NCI-H1105 (cell line): ENCODE data around the gene EPB41L3.
"Not testable (repeated sequence)": the region's sequence is repeated elsewhere in the genome, so short reads cannot be mapped to it uniquely, and the experiment has no call there.

Experiments
- DNase-seq: peaks from one replicate; lab custom pipeline; 2025; lab: John Stamatoyannopoulos, UW

The EPB41L3 gene

DNA sequence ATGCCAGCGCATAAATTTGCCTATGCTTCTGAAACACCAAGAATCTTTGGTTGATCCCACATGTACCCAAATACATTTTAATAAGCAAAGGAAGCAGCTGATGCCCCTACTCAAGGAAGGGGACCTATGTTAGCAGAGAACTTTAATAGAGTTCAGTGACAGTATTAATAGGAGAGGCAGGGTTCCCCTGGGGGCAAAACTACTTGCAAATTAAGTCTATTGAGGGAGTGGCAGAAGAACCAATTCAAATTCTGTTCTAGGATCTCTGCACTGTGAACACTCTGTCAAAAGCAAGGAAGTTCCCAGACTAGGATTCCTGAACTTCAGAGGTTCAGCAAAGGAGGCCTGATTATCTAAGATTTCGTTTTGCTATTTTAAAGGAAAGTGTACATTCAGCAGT lies 47.5 kb downstream of the EPB41L3 start:
- no peak for DNase-seq

DNA sequence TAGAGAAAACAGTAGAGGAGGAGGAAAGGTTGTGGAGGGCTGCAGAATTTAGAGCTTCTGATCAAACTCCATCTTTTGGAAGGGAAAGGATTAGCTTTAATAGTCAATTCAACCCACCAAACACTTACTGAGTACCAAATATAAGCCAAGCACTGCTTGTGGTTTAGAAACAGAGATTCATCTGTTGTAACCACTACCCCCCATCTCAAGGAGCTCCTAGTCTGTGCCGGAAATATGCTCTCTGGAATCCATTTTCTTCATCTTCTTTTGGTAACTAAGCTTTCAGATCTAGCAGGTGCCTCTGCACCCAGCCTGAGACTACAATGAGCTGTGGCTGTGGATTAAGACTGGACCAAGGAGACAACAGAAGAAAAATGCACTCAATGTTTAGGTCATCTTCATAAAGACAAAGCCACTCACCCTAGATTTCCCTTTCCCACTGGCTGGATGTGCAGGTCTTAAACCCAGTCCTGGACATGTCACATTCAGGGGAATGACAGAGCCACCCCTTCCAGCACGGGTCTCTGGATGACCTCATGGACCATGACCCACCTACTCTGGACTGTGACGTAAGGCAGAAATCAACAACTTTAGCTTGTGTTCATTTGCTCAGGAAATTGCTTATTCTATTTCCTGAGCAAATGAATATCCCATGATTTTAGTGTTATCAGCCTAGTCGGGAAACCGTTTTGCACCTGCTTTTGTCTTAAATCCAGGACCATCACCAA lies 52.9 kb downstream of the EPB41L3 start:
- DNase-seq, result no peak

DNA sequence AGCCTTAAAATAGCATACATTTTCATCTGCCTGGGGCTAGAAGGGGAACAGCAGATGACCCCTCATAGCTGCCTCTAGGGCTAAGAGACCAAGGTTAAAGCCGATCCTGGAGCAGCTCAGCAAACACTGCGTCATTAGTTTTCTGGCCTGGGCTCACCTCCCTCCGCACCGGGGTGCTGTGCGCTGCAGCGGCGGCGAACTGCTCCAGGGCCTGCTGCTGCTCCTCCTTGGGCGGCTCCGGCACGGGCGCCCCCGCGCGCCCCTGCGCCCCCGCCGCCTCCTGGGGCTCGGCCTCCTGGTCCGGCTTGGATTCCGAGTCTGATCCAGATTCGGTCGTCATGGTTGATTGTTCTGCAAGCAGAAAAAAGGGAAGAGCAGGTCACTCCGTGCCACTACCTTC lies 55.0 kb downstream of the EPB41L3 start:
- DNase-seq, result no peak

DNA sequence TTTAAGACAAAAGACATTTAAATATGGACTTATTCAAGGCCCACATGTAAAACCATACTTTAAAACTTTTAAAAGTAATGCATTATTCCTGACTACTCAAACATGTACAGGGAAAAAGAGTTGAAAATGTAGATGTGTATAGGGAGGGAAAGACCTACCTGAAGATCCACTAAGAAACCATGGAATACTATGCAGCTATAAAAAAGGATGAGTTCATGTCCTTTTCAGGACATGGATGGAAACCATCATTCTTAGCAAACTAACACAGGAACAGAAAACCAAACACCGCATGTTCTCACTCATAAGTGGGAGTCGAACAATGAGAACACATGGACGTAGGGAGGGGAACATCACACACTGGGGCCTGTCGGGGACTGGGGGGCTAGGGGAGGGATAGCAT lies 55.8 kb downstream of the EPB41L3 start:
- DNase-seq, result not testable (repeated sequence)

DNA sequence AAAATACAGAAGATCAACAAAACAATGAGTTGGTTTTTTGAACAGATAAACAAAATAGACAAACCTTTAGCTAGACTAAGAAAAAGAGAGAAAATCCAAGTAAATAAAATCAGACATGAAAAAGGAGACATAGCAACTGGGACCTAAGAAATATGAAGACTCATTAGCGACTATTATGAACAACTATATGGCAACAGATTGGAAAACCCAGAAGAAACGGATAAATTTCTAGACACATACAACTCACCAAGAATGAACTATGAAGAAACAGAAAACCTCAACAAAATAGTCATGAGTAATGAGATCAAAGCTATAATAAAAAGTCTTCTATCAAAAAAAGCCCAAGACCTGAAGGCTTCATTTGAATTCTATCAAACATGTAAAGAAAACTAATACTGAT lies 59.3 kb downstream of the EPB41L3 start:
- DNase-seq, result no peak

DNA sequence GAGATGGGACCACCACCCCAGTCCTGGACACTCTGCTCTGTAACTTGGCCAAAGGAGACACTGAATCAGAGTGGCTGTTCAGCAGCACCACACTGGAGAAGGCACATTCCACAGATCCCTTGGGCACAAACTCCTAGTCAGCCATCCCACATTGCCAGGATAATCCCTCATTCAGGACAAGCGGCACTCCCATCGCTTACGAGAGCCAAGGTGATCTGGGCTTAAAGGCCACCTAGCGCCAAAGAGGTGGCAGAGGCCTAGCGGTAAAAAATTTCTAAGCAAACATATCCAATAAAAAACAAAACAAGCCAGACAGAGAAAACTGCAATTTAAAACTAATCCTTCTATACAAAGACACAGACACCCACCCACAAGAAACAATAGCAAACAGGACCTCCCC lies 62.2 kb downstream of the EPB41L3 start:
- DNase-seq, result no peak

DNA sequence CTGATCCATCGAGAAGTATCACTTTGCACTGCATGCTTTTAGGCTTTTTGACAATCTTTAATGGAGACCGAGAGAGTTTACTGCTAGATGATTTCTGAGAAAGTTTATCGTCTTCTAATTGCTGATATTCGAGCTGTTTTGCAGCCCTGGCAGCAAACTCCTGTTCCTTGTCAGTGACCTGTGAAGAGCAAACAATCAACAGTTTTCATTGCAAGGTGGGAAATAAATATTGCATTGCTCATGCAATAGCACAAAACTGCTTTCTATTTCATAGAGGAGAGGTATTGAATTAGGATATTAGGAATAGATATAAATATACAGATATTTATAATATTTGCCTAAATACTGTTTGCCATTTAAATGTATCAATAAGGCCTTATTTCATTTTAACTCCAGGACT lies 65.5 kb downstream of the EPB41L3 start:
- no peak for DNase-seq

DNA sequence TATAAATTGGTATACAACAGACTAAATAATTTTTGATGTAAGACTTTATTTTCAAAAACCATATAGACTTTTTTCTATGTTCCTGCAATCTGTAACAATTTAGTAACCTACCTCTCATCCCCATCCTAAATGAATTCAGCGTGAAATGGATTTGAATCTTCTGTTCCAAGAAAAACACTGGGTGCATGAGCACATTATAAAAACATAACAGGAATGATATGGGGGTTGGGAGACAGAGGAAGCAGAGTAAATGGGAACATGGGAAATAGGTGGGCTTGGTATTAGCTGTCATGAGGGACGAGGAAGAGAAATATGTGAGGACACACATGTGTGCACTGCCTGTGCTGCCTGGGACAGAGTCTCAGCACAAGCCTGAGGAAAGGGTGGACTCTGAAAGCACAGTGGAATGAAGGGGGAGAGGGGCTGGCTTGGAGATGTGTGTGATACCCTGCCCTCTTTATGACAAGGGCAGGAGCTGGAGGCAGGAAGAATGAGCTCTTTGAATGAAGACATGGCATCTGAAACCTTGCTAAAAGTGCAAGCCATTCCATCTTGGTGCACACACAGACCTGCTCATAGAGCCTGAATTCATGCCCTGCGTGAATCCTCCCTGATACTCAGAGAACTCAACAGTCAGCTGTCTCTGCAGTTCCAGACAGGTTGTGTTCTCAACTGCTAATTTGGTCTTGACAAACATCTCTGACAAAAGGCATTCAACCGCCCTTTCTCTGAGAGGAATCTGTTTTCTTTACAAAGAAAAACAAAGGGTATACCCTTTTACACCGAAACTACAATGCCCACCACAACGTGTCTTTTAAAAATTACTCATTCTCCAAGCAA lies 66.6 kb downstream of the EPB41L3 start:
- DNase-seq, result no peak

DNA sequence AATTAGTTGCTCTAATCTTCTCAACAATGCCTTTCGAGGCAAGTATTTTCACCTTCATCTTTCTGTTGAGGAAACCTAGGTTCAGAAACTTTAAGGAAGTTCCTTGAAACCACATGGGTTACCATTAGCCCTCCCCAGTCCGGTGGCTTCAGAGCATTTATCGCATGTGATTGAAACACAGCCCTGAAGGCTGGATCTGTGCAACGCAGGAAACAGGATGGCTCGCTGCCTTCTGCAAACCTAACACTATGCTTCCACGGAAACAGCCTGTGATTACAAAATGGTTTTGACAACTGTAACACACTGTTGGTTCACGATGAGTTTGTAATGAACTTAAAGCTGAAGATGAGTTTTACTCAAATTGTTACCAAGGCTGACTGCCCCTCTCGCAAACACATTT lies 68.5 kb downstream of the EPB41L3 start:
- DNase-seq, result no peak

DNA sequence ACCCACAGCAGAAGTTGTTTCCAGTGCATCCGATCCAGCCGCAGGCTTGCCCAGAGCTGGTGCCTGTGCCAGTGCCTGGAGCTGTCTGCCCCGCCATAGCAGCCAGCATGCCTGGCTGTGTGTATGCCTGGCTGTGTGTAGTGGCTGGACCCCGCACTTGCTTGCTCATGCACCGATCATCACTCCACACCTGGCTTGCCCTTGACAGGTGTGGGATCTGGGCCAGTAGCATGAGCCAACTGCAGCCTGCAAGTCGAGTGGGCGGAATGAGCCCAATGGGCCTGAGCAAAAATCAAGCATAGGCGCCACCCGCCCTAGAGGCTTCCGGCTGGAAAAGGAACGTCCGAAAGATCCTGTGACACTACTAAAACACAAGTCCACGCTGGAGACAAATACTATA lies 74.5 kb downstream of the EPB41L3 start:
- no peak for DNase-seq

DNA sequence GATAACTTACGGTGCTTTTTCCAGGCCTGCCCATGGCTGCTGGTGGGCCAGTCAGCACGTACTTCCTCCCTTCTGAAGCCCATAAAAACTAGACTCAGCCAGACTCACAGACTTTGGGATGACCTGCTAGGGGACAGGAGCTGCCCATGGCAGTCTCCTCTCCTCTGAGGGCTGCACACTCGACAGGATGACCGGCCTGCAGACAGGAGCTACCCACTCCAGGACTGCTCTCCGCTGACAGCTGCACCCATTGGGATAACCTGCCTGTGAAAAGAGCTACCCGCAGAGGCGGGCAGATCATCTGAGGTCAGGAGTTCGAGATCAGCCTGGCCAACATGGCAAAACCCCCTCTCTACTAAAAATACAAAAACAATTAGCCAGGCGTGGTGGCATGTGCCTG lies 75.4 kb downstream of the EPB41L3 start:
- no peak for DNase-seq

DNA sequence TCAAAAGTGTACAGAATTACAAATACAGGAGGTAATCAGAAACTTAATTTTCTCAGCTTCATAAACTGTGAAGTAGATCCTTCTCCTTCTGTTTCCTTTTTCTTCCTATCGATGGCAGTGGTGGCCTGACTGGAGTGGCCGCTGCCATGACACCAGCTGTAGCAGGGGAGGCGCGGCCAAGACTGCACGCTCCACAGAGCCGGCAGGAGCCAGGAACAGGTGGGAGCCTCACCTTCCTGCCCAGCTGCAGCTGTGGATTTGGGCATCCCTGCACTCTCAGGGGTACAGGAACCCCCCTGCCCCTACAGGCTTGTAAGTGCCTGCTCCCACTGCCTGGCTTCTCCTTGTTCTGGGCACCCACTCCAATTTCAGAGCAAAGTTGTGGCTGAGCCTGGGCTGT lies 76.1 kb downstream of the EPB41L3 start:
- DNase-seq, result no peak

DNA sequence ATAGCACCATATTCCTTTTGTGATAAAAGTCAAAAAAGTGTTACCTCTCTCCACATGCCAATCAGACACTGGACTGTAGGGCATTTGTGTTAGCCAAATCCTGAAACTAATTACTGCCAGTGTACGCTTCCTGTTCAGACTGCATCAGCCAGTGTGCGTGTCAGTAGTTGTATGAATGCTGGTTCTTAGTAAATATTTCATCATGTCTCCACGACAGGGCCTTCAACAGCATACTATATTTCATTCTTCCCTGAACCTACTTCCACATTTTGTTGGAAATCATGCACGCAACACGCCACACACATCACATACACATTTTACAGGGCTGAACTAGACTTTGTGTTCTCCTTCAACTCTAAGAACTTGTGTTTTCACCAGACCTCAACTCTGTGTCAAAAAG lies 77.5 kb downstream of the EPB41L3 start:
- no peak for DNase-seq

DNA sequence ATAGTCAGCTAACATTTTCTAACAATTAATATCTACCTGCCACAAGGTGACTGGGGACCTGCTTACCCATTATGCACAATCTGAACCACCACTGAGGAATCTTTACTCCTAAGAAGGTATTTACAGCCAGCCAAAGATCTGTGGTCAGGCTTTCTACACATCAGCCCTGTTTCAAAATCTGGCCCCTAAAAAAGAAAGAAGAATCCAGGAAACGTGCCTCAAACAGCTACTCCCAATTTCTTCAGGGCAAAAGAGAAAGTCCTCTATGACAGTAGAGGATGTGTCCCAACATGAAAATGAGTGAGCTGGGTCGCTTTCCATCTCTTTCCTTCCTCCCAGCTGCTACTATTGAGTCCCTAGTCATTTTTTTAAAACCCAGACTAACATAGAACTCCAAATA lies 79.5 kb downstream of the EPB41L3 start:
- DNase-seq, result no peak

DNA sequence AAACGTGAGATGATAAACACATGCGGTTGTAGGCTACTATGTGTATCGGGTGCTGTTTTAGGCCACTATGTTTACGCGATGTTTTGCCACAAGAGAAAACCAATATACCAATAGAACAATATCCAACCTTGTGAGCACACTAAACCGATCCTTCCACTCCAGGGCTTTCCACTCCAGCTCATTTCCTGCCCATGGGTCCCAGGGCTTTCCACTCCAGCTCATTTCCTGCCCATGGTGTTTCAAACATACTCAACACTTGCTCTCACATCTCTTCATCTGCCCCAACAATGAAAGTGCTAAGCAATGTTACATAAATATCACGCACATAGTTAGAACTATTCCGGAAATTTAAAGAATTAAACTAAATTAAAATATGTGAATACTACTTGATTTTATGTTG lies 80.0 kb downstream of the EPB41L3 start:
- no peak for DNase-seq

DNA sequence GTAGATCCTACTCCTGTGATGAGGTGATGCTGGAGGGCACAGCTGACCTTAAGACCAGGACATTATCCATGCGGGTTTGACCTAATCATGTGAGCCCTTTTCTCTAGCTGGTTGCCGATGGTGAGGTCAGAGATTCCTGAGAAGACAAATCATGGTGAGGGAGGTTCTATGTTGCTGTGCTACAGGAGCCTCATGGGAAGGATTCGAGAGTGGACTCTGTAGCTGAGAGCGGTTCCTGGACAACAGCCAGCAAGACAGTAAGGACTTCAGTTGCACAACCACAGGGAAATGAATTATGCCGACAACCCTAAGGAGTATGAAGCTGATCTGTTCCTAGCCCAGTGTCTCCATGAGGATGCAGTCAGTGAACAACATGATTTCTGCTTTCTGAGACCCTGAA lies 80.4 kb downstream of the EPB41L3 start:
- DNase-seq, result no peak

DNA sequence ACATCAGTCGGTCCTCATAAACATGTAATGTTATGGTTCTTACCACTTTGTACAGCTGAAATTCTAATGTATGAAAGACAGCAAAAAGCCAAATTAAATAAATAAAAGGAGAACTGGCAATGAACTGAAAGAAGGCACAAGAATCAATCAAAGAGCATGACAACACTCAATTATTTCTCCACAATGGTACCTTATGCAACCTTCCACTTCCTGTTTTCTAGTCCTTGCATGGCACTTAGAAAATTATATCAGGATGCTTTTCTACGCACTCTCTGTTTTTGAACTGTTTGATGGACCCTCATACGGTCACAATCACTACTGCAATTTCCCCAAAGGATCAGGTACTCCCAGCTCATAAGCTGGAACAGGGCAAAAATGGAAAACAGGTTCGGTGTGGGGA lies 81.6 kb downstream of the EPB41L3 start:
- no peak for DNase-seq

DNA sequence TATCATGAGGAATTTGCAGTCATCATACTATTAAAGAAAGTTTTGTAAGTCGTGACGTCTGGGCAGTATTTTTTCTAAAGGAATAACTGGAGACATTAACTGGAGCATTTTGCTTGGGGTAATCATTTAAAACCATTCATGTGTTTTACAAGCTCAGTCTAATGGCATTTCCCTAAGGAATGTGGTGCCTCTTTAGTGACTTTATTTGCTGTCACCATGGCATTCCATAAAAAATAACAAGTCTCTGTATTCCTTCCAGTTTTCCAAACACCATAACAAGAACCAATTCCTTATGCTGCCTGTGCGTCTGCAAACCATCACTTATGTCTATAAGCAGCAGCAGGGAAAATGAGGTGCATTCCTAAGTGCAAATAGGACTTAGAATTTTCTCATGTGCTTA lies 82.8 kb downstream of the EPB41L3 start:
- DNase-seq, result no peak

DNA sequence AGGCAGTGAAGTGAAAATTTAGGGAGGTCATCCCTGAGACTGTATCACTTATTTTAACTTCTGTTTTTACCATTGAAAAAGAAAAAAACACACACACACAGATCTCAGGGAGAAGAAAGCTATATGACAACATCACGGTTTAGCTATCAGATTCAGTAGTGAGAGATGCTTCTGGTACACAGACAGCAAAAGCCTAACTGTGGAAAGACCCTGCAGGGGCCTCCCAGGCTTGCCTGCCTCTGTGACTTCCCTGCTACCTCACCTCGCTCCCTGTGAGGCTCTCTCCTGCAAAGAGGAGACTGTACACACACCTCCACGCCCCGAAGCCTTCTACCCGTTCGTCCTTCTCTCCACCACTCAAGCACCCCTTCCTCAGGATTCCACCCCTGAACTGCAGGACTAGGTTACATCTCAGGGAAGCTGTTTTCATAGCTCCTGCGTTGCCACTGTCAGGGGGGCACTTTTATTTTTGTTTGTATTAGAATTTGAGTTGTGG lies 86.3 kb downstream of the EPB41L3 start:
- no peak for DNase-seq

DNA sequence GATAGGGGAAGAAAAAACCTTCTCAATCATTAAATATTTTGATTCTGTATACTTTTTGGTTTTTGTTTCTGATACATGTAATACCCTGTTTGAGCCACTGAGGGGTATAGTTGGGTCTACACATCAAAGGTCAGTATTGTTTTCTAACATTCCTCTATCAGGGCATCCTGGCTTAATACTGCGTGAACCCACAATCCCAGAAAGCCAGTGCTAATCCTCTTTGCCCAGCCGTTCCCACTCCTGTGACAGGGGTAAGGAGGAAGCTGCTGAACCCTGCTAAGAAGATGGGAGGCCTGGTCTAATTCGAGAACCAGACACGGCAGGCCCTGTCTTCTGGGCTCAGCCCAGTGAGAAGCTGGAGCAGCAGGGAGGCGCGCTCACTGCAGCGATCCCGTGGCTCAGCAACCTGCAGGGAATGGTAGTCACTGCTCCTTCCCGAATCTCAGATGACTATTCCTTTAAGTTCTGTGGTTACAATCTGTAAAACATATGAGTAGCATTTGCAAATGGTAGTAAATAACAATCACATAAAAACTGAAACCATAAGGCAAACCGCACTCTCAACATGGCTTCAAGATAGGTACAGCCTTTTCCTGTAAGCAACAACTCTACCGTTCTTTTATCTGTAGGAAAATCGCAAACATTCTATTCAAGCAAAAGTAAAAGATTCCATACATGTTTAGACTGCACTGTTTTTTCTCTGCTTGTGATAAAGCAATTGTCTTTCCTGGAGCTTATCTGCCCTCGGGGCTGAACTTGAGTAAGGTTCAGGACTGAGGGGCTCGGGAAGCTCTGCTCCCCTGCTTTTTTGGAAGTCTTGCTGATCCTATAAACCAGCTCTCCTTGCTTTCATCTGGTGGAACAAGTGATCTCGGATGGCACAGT lies 87.0 kb downstream of the EPB41L3 start:
- no peak for DNase-seq

DNA sequence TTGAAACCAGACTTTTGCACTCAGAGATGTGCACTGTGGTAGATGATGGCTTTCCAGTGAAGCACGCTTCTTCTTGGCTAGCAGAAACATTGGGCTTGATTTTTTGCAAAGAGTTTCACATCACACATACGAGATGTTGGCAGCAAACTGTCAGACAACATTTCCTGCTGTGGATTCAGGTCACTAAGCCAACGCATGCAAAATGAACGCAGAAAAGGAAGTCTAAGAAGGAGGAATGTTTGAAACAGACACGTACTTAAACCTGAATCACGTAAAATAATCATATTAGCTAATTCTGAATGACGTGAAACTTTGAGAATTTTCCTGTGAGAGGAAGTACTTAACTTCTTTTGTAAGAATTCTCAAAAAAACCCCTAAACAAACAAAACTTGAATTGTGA lies 88.1 kb downstream of the EPB41L3 start:
- no peak for DNase-seq

DNA sequence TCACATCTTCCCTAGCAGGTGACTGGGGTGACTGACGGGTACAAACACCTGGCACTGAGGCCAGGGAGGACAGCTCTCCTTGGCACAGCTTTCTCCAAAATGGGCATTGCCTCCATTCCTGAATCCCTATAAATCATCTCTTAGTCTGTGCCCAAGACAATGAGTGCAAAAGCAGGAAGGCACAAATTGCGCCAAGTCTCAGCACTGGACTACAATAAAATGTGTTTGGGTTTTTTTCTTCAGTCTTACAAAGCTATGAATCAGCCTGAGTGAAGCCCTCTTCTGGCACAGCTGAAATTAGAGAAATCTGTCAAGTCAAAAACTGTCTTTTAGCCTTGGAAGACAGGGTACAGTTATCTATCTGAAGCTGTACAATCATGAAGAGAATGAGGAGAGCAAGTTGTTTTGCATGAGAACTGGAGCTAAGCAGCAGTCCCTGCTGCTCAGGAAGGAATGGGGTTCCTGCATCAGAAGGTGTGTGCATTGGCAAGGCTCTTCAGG lies 90.8 kb downstream of the EPB41L3 start:
- DNase-seq, result no peak
